HL-60/S4 treated with phorbol 12-myristate 13-acetate at 8.2 ng/mL for 4 days and 3 days (cell line): ENCODE results near the gene CBX3.
"Not testable (repeated sequence)": the region's sequence is repeated elsewhere in the genome, so short reads cannot be mapped to it uniquely, and the experiment has no call there.

Experiments used
- in situ Hi-C: fragments of 300-500 bp; cut with MboI; formaldehyde crosslinking; loops from 2 replicates; pipeline ENCODE4 v1.15.0; 2022; ENCODE audit warnings: low sequenced_read_pairs

CBX3 gene

GRCh38 chr7:26201247-26202018 lies at the start of gene CBX3:
TSS of gene CBX3 (plus strand) at chr7:26201745. CDS start at chr7:26202999, 1,254 bp downstream.
- in situ Hi-C loops: no loop called here

DNA sequence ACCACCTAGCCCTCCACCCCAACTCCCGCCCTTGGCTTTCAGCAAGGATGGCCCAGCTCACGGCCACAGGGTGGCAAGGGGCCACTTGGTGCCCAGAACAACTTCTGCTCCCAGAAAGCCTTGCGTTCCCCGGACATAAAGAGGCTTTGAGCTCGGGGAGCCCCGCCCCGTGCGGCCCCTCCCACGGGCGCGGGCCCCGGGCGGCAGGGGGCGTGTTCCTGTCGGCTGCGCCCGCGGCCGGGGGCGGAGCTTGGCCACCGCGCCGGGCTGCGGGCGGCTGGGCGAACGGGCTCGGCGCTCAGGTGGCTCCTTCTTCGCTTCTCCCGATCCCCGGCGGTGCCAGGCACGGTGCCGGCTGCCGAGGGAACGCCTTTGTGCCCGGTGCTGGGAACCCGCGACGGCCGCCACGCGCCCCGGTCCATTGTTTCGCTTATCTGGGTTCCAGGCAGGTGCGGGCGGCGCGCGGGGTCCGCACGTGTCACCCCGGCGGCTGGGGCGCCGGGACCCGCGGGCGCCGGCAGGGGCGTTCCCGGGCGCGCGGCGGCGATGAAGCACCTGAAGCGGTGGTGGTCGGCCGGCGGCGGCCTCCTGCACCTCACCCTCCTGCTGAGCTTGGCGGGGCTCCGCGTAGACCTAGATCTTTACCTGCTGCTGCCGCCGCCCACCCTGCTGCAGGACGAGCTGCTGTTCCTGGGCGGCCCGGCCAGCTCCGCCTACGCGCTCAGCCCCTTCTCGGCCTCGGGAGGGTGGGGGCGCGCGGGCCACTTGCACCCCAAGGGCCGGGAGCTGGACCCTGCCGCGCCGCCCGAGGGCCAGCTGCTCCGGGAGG lies 49.4 kb upstream of the CBX3 start, which contains the start of gene NFE2L3:
TSS of gene NFE2L3 (plus strand) at position 246 of the 829 bp plus-strand sequence. CDS start at position 547, 301 bp downstream.
- in situ Hi-C loops: no loop called here

DNA sequence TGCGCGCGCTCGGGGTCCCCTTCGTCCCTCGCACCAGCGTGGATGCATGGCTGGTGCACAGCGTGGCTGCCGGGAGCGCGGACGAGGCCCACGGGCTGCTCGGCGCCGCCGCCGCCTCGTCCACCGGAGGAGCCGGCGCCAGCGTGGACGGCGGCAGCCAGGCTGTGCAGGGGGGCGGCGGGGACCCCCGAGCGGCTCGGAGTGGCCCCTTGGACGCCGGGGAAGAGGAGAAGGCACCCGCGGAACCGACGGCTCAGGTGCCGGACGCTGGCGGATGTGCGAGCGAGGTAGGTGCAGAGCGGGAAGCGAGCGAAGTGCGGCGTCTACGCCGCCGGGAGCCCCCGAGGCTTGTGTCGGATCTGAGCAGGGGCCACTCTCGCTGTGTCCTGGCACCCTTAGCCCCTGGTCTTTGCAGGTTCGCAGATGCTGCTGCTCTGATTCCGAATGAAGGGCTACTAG lies 48.7 kb upstream of the CBX3 start:
- in situ Hi-C loops: not testable (repeated sequence)

- in situ Hi-C loops: no loop called here
These were observed 48.2 kb upstream of the CBX3 start for GRCh38 chr7:26153241-26153822.

GRCh38 chr7:26153823-26154783 lies 47.4 kb upstream of the CBX3 start:
- in situ Hi-C loops: no loop called here

- in situ Hi-C loops: no loop called here
These were observed 45.8 kb upstream of the CBX3 start for GRCh38 chr7:26155531-26156375.

- in situ Hi-C loops: no loop called here
These were observed 44.8 kb upstream of the CBX3 start for GRCh38 chr7:26156451-26157420.

- in situ Hi-C loops: no loop called here
These were observed 43.9 kb upstream of the CBX3 start for GRCh38 chr7:26157520-26158105.

DNA sequence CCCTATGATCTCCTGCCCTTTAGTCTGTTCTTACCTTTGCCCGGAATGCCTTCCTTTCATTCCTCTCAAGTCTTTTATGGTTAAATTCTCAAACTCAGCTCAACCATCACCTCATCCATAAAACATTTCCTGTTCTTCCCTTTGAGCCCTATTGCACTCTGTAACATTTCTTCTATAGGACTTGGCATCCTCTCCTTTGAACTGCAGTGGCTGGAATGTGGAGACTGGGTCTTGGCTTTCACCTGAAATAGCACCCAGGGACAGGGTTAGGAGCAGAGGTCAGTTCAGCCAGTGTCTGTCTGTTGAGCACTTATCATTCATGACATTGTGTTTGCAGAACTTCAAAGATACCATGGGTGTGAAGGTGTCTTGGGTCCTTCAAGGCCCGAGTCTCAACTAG lies 42.3 kb upstream of the CBX3 start:
- in situ Hi-C loops: no loop called here

DNA sequence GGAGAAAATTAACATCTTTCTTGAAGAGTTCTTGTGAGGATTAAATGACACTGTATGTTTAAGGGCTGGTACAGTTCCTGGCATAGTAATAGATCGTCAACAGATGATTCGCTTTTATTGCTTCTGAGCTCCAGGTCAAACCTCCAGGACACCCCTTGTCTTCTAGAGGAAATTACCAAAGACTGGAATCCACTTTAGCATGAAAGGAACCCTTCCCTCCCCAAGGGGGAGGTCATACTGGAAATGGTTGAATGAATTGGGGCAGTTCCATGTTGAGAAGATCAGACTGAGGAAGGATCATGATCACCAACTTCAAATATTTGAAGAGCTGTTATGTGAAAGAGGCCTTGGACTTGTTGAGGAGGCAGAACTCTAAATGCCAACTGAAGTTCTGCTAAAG lies 40.6 kb upstream of the CBX3 start:
- in situ Hi-C loops: no loop called here

DNA sequence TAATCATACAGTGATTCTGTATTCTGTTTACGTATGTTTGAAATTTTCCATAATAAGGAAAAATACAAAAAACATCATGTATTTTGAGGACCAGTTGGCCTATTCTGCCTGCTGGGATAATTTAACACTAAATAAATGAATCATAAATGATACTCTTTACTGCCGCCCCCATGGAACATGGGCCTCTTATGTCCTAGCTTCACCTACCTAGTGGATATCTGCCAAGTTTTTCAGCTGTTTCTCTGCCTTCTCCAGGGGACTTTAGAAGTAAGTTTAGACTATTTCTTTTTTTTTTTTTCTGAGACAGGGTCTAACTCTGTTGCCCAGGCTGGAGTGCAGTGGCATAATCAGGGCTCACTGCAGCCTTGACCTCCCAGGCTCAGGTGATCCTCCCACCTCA lies 39.1 kb upstream of the CBX3 start:
- in situ Hi-C loops: no loop called here

DNA sequence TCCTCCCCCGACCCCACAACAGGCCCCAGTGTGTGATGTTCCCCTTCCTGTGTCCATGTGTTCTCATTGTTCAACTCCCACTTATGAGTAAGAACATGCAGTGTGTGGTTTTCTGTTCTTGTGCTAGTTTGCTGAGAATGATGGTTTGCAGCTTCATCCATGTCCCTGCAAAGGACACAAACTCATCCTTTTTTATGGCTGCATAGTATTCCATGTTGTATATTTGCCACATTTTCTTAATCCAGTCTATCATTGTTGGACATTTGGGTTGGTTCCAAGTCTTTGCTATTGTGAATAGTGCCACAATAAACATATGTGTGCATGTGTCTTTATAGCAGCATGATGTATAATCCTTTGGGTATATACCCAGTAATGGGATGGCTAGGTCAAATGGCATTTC lies 37.7 kb upstream of the CBX3 start:
- in situ Hi-C loops: not testable (repeated sequence)

DNA sequence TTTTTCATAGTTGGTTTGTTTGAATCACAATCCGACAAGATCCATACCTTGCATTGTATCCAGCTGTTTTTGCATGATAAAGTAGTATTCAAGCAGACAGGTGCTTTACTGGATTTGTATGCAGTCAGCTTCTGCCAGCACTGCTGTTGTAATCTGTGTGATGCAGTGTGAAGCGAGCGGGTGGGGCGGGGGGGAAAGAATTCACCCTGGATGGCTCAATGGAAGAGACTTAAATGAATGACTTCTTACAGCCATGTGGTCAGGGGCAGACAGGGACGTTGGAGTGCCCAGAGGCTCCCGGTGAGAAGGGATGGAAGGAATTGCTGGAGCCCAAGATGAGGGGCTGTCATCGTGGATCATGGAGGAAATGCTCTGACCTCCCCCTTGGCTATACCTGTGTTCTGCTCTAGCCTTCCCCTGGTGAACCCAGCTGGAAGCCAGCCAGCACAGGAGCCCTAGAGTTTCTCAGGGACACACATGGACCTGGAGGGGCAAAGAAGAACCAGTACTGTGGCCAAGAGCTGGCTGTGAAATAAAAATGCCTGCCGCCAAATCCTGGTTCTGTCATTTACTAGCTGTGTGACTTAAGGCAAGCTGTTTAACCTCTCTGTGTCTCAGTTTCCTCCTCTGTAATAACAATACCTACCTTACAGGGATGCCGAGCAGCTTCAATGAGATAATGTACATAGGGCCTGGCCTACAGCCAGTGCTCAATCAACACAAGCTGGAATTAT lies 35.4 kb upstream of the CBX3 start:
- in situ Hi-C loops: no loop called here

- in situ Hi-C loops: no loop called here
These were observed 34.8 kb upstream of the CBX3 start for GRCh38 chr7:26166684-26167266.

- in situ Hi-C loops: no loop called here
These were observed 34.1 kb upstream of the CBX3 start for GRCh38 chr7:26167303-26167934.

GRCh38 chr7:26168458-26169023 lies 33.0 kb upstream of the CBX3 start:
- in situ Hi-C loops: no loop called here
